Measurements from ENCODE around the gene TMTC2.

TMTC2 gene

GRCh38 chr12:83153177-83153576 lies 466.5 kb downstream of the TMTC2 start:
- no peak for DNase-seq

GRCh38 chr12:83156815-83157214 lies 470.1 kb downstream of the TMTC2 start:
- peak; percentile 55 for DNase-seq

GRCh38 chr12:83157604-83158003 lies 470.9 kb downstream of the TMTC2 start:
- DNase-seq, result no peak

- no peak for DNase-seq
Observed at GRCh38 chr12:83158613-83159207, 472.0 kb downstream of the TMTC2 start.

GRCh38 chr12:83161456-83161855 lies 474.8 kb downstream of the TMTC2 start:
- DNase-seq, result no peak

GRCh38 chr12:83168751-83169150 lies 482.0 kb downstream of the TMTC2 start:
- no peak for DNase-seq

GRCh38 chr12:83172441-83172840 lies 485.7 kb downstream of the TMTC2 start:
- DNase-seq, result no peak

GRCh38 chr12:83172866-83173649 lies 486.4 kb downstream of the TMTC2 start:
- no peak for DNase-seq

GRCh38 chr12:83179999-83180398 lies 493.3 kb downstream of the TMTC2 start:
- no peak for DNase-seq

GRCh38 chr12:83181074-83181473 lies 494.4 kb downstream of the TMTC2 start:
- no peak for DNase-seq

- no peak for DNase-seq
Observed at GRCh38 chr12:83183132-83183531, 496.4 kb downstream of the TMTC2 start.
